ENCODE results near the gene F7. TPM values are rescaled to one million over a fixed set of nuclear protein-coding genes. Genes with fewer than 3 reads are reported as not detected.

The F7 gene
- polyA plus RNA-seq, 1 experiment = 0.06 TPM

DNA sequence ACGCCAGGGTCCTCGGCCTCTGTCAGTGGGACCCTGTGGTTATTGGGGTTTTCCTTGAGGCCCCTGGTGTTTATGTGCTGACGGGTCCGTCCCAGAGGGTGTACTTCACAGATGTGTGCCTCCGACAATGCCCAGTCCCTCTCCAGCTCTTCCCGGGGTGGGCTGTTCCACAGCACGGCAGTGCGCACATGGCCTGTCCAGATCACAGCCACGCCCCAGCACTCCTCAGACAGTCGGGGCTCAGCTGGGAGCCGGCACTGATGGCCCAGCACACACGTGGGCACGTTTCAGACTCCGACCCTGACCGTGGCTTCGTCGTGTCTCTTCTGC is 16.9 kb upstream of the F7 start:
- Histone ChIP-seq H3K27me3 (ENCODE audit: control insufficient read depth, insufficient read depth, low read length) (peaks cover 18% of the 10 kb centered on the region), H3K9me3 (ENCODE audit: control insufficient read depth, insufficient read depth, low read length) (no peaks in the 10 kb centered on the region; the same call in 1 of the 2 replicates), H3K27ac (ENCODE audit: low read depth, low read length) (no peak overlapping the region), H3K4me3 (ENCODE audit: low read depth, low read length) (no peak overlapping the region)
- ChIA-PET POLR2A (no interaction called here), CTCF (interaction anchor here (0.7 kb wide), 1 partner anchor 15 kb away, joined by 3 read pairs; no protein-coding TSS in a partner anchor)
- TF ChIP-seq, protein P1, sequence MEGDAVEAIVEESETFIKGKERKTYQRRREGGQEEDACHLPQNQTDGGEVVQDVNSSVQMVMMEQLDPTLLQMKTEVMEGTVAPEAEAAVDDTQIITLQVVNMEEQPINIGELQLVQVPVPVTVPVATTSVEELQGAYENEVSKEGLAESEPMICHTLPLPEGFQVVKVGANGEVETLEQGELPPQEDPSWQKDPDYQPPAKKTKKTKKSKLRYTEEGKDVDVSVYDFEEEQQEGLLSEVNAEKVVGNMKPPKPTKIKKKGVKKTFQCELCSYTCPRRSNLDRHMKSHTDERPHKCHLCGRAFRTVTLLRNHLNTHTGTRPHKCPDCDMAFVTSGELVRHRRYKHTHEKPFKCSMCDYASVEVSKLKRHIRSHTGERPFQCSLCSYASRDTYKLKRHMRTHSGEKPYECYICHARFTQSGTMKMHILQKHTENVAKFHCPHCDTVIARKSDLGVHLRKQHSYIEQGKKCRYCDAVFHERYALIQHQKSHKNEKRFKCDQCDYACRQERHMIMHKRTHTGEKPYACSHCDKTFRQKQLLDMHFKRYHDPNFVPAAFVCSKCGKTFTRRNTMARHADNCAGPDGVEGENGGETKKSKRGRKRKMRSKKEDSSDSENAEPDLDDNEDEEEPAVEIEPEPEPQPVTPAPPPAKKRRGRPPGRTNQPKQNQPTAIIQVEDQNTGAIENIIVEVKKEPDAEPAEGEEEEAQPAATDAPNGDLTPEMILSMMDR (IDR thresholded peaks at IDR 0.05; ENCODE audit: low read depth, low read length) = no peak
- DNase-seq (ENCODE audit: low read depth, low spot score) = no peak

DNA sequence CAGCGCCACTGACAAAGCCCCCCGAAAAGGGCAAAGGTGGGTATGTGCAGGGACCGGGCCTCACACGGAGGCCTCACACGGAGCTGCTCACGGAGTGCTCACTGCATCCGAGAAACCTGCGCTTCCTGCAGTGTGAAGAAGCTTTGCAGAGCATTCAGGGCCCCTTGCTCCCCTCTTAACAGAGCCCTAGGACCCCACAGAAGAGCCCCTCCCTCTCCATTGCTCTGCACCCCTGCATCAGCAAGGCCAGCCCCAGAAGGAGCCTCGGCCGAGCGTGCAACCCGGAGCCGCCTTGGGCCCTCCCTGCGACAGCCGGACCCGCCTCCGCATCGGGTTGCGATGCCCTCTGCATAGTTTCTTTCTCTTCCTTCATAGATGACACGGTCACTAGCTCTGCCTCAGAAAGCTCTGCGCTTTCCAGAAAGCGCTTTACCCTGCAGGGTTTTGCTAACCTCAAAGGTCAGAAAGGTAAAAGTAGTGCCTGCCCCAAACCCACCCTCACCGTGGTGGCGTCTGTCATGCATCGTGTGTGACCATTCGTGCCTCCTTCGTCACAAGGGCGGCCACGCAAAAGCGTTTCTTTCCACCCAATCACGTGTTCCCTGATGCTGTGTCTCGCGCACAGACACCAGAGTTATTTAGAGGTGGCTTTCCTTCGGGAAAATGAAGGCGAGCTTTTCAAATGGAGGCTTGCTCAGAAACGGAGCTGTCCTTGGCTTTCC is 15.7 kb upstream of the F7 start:
- DNase-seq (ENCODE audit: low read depth, low spot score) = no peak
- Histone ChIP-seq H3K4me3 (ENCODE audit: low read depth, low read length) (no peak overlapping the region), H3K27ac (ENCODE audit: low read depth, low read length) (no peak overlapping the region), H3K27me3 (ENCODE audit: control insufficient read depth, insufficient read depth, low read length) (peaks cover 18% of the 10 kb centered on the region), H3K9me3 (ENCODE audit: control insufficient read depth, insufficient read depth, low read length) (no peaks in the 10 kb centered on the region; the same call in 1 of the 2 replicates)
- ChIA-PET POLR2A (no interaction called here), CTCF (no interaction called here)
- TF ChIP-seq, protein P1 (IDR thresholded peaks at IDR 0.05; ENCODE audit: low read depth, low read length) = no peak

DNA sequence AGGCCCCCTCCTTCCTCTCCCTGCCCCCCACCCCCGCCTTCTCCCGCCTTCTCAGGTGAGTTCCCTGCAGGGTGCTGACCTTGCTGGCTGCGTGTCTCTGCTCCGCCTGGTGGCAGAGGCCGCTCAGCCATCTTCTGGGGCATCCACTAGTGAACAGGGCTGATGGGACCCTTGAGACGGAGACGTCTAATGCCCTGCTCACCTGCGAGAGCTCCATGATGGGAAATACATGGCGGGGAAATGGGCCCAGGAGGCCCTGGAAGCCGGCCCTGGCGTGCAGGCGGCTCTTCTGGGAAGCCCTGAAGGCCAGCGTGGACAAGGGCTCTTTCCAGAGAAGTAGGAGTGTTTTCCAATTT is 15.2 kb upstream of the F7 start:
- no peaks in the 10 kb centered on the region for H3K9me3 ChIP-seq (ENCODE audit: control insufficient read depth, insufficient read depth, low read length)
- POLR2A ChIA-PET = no interaction called here
- CTCF ChIA-PET = no interaction called here
- no peak for DNase-seq (ENCODE audit: low read depth, low spot score)
- TF ChIP-seq, protein P1 (IDR thresholded peaks at IDR 0.05; ENCODE audit: low read depth, low read length) = no peak
- H3K27ac ChIP-seq (ENCODE audit: low read depth, low read length) = no peak overlapping the region
- H3K27me3 ChIP-seq (ENCODE audit: control insufficient read depth, insufficient read depth, low read length) = peaks cover 23% of the 10 kb centered on the region
- no peak overlapping the region for H3K4me3 ChIP-seq (ENCODE audit: low read depth, low read length)

DNA sequence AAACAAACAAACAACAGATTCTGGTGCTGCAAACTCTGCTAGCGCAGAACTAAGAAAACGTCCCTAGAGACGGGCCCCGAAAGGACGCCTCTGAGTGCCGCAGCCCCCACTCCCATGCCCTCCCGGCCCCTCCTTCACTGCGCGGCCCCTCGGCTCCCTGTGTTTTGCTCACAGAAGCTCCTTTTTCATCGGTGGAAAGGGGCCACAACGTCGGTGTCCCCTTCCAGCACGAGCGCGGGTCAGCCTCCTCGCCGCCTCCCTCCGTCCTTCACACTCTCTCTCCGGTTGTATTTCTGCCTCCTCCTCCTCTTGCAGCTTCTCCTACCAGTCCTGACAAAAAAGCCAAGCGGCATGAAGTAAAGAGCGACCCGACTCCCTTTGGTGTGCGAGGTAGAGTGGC is 14.8 kb upstream of the F7 start:
- DNase-seq (ENCODE audit: low read depth, low spot score) = no peak
- TF ChIP-seq, protein P1 (IDR thresholded peaks at IDR 0.05; ENCODE audit: low read depth, low read length) = no peak
- Histone ChIP-seq H3K27ac (ENCODE audit: low read depth, low read length) (no peak overlapping the region), H3K9me3 (ENCODE audit: control insufficient read depth, insufficient read depth, low read length) (no peaks in the 10 kb centered on the region; the same call in 1 of the 2 replicates), H3K27me3 (ENCODE audit: control insufficient read depth, insufficient read depth, low read length) (peaks cover 24% of the 10 kb centered on the region), H3K4me3 (ENCODE audit: low read depth, low read length) (no peak overlapping the region)
- CTCF ChIA-PET = no interaction called here
- POLR2A ChIA-PET = no interaction called here

DNA sequence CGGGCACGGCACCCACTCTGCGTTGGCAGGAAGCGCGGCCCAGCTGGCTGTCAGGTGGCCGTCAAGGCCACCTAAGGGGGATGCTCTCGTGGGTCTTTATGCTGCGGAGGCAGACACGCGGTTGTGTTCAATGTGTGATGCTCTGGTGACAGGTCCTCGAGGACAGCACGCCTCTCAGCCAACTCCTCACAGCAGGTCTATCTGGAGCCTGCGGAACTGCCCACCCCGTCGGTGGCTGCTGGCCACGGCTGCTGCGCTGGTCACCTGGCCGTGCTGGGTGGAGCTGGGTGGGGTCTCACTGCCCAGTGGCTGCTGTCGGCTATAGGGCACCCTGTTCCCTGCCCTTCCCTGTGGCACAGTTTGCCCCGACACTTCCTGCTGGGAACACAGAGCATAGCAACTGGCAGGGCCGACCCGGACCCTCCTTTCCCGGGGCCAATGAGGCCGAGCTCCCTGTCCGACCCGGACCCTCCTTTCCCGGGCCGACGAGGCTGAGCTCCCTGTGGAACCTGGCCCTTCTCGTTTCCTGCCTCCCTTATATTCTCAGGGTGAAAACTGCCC is 14.3 kb upstream of the F7 start:
- CTCF ChIA-PET = no interaction called here

More for the DNA sequence above, 14.3 kb upstream of the F7 start:
- no peak overlapping the region for H3K27ac ChIP-seq (ENCODE audit: low read depth, low read length)
- TF ChIP-seq, protein P1 (IDR thresholded peaks at IDR 0.05; ENCODE audit: low read depth, low read length) = no peak
- H3K9me3 ChIP-seq (ENCODE audit: control insufficient read depth, insufficient read depth, low read length) = no peaks in the 10 kb centered on the region; the same call in 1 of the 2 replicates
- no peak for DNase-seq (ENCODE audit: low read depth, low spot score)
- H3K27me3 ChIP-seq (ENCODE audit: control insufficient read depth, insufficient read depth, low read length) = peaks cover 24% of the 10 kb centered on the region
- H3K4me3 ChIP-seq (ENCODE audit: low read depth, low read length) = no peak overlapping the region
- POLR2A ChIA-PET = no interaction called here
